T-helper 22 cell (primary cell): ENCODE results near the gene PARN.
"Not testable (repeated sequence)": the region's sequence is repeated elsewhere in the genome, so short reads cannot be mapped to it uniquely, and the experiment has no call there.

Source experiments
- DNase-seq: peaks from one replicate; pipeline ENCODE4 v3.0.0-alpha.2; 2020; ENCODE audit warnings: low read depth

The PARN gene

DNA sequence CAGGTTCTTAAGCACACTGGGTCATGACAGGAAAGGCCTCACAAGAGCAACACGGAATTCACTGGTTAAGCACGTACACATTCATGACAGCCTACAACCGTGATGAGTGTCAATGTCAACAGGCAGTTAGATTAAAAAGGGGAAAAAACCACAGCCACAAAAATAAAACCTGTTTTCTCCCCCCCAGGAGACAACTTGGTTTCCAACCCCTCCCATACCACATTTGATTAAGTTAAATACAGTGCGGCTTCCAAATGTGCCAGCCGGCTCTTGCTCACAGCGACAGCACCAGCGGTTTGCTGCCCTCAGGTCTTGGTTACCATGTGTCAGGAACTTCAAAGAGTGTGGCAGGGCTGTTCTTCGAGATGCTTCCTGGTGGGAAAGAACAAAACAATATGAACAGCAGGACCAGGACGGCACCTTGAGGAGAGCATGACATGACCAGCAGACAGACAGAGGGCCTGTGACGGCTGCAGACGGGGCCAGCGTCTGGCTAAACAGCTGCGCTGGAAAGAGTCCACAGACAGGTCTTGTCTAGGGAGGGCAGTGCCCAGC, 193.6 kb downstream of the PARN start:
- no peak for DNase-seq

DNA sequence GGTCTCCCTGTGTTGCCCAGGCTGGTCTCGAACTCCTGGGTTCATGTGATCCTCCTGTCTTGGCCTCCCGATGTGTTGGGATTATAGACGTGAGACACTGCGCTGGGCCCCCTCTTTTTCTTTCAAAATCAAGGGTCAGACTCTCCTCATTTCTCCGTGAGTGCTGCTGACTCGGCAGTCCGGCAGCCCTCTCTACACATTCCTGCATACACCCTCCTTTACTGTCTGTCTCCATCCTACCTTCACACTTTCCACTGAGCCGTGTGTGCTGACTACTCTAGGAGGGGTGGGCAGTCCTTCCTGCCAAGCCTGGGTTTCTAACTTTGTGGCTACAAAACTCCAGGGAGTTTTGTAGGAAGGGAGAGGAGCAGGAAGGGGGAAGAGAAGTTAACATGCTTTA, 195.2 kb downstream of the PARN start:
- no peak for DNase-seq

DNA sequence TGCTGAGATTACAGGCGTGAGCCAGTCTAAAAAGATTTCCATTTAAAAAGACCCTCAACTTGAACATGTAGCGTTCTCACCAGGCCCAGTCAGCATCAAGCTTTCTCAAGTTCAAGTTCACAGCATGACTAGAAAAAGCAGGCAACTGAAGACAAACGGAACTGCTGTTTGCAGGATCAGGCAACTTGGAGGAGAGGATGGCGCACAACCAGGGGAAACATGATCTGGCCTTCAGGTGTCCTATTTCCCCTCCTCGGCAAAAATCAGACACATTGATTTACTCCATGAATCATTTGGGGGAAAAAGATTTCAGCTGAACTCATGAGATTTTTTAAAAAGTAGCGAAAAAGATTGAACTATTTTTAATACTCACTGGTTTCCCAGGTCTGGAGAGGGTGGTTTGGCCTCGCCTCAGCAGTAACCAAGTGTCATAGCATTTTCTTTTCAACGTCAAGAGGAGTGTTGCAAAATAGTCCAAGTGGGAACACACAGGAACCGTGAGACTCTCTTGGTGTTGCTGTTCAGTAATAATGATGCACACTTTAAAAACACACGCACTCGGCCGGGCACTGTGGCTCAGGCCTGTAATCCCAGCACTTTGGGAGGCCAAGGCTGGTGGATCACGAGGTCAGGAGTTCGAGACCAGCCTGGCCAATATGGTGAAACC, 201.0 kb downstream of the PARN start:
- DNase-seq = not testable (repeated sequence)

DNA sequence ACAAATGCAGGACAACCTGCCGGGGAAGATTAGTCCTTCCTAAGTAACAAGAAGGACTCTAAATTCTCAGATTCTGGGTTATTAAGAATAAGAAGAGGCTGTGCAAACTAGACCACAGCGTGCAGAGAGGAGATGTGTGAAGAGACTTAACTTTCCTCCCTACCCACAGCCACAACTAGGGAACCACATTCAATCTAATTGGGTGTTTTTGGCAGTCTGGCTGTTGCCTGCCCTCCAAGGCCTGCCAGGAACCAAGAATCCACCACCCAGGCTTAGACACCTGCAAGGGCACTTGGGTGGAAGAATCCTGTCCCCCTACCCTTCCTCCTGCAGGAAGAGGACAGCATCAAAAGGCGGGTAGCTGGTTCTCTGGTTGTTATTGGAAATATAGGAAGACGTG, 202.0 kb downstream of the PARN start:
- DNase-seq = no peak

DNA sequence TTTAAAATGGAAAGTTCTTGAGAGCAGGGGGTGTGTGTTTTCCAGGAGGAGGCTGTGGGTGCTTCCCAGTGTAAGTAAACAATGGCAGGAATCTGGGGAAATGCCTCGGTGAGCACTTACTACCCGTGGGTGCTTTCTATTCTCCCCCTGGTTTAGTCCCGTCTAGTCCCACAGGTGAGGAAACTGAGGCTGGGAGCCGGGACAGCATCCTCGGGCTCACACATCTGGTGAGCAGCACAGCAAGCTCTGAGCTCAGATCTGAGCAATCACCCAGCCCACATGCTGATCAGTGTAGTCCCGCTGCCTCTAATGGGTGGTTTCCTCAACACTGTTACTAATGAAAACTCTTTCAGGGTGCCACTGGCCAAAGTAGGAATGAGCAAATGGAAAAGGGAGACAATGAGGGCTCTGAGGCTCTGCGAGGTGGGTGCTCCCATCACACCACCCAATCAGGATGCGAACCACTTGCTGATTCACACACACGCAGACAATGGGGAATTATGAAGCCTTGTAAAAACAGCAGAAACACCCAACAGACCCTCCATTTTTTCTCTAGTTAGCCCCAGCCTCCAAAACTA, 202.6 kb downstream of the PARN start:
- DNase-seq = no peak

- DNase-seq = no peak
Measured at GRCh38 chr16:14424595-14424994, 205.5 kb downstream of the PARN start.

GRCh38 chr16:14423344-14423743, 206.7 kb downstream of the PARN start:
- no peak for DNase-seq

- no peak for DNase-seq
Measured at GRCh38 chr16:14420721-14421488, 209.2 kb downstream of the PARN start.

DNA sequence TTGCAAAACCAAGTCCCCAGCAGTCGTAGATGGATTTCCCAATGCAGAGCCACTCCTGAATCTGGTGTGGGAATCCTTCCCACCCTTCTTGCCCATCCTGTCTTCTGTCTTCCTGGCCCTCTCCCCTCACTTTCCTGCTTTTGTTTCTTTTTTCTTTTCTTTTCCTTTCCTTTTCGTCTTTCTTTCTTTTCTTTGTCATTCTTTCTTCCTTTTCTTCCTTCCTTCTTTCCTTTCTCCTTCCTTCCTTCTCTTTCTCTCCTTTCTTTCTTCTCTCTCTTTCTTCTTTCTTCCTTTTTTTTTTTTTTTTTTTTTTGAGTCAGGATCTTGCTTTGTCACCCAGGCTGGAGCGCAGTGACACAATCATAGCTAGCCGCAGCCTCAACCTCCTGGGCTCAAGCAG, 209.8 kb downstream of the PARN start:
- DNase-seq = not testable (repeated sequence)

DNA sequence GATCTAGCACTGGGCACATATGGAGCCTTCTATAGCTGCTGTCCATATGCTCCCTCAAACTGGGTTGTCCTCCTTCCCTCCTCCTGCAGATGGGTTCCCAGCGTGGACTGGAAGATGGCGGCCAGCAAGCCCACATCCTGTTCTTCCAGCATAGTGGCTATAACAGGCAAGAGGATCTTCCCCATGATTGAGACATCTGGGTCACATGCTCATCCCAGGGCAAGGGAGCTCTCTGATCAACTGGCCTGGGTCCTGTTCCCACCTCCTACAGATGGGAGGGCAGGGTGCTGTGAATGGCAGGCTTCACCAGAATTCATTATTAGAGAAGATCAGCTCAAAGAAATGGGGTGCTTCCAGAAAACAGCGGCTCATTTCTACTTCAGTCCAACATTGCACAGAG, 210.2 kb downstream of the PARN start:
- DNase-seq = no peak

DNA sequence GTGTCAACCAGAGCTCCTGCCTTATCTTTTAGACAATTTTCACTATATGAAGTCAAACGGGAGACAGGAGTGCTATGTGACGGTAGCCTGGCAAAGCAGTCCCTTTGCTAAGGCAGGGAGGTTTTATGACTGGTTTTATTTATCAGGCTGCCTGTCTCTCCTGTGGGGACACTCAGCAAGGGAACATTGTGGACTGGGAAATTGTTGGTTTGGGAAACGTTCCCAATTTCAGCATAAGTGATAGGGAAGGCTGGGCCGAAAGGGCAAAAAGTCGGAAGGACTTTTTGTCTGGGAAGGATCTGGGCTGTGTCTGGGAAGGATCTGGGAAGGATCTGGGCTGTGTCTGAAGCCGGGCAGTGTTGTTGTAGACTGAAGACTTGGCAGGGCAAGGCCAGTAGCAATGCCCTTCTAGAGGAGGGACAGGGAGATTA, 211.2 kb downstream of the PARN start:
- no peak for DNase-seq

- DNase-seq = no peak
Measured at GRCh38 chr16:14416184-14416583, 213.9 kb downstream of the PARN start.

- no peak for DNase-seq
Measured at GRCh38 chr16:14415291-14415690, 214.8 kb downstream of the PARN start.

- no peak for DNase-seq
Measured at GRCh38 chr16:14409563-14409962, 220.5 kb downstream of the PARN start.

GRCh38 chr16:14407786-14408399, 222.2 kb downstream of the PARN start:
- no peak for DNase-seq

GRCh38 chr16:14405611-14406537, 224.2 kb downstream of the PARN start:
- no peak for DNase-seq

DNA sequence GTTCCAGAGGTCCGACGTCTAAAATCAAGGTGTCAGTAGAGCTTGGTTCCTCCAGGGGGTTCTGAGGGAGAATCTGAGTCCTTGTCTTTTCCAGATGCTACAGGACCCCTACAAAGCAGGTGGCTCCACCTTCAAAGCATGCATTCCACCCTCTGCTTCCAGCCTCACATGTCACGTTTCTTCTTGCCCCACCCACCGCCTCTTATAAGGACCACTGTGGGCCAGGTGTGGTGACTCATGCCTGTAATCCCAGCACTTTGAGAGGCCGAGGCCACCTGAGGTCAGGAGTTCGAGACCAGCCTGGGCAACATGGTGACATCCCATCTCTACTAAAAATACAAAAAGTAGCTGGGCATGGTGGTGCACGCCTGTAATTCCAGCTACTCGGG, 227.1 kb downstream of the PARN start:
- DNase-seq = not testable (repeated sequence)

- DNase-seq = not testable (repeated sequence)
Measured at GRCh38 chr16:14402114-14403000, 227.7 kb downstream of the PARN start.

GRCh38 chr16:14401711-14402061, 228.4 kb downstream of the PARN start:
- not testable (repeated sequence) for DNase-seq

DNA sequence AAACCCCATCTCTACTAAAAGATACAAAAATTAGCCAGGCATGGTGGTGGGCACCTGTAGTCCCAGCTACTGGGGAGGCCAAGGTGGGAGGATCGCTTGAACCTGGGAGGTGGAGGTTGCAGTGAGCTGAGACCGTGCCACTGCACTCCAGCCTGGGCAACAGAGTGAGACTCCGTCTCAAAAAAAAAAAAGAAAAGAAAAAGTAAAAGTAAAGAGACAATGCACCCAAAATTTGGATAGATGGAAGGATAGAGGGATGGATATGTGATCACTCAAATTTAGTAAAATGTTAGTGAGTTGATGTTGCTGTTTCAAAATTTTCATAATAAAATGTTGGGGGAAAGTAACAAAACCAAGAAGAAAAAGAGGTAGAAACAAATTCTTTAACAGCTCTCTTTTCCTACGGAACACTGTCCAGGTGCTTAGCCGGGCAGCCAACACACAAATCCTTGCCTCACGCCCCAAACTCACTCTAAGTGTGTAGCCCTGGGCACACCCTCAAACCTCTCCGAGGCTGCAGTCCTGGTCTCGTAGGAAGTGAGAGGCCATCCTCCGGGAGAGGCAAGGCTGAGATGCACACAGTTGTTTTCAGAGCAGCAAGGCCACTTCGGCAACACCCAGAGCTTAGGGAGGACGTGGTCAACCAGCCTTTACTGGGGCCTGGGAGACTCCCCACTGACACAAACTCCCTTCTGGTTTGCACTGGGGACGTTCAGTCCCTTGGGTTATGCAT, 228.9 kb downstream of the PARN start:
- not testable (repeated sequence) for DNase-seq
